ENCODE data around the gene FNDC10.

Gene FNDC10

GRCh38 chr1:1577367-1578011, 22.4 kb downstream of the FNDC10 start:
- TF ChIP-seq CTCF (IDR thresholded peaks at IDR 0.05; ENCODE audit: low read depth, low read length): no peak
- H3K4me3 ChIP-seq (ENCODE audit: low read depth, low read length): no peak overlapping the region

- H3K4me3 ChIP-seq (ENCODE audit: low read depth, low read length): peak within 1 kb of the TSS; percentile 95
- no peak for TF ChIP-seq CTCF (IDR thresholded peaks at IDR 0.05; ENCODE audit: low read depth, low read length)
Observed at GRCh38 chr1:1574721-1575537, 25.0 kb downstream of the FNDC10 start, which contains the start of gene SSU72. Gene SSU72 (minus strand): TSS chr1:1574863. CDS start chr1:1574557, 306 bp downstream.

GRCh38 chr1:1573843-1574720, 25.9 kb downstream of the FNDC10 start:
- no peak for TF ChIP-seq CTCF (IDR thresholded peaks at IDR 0.05; ENCODE audit: low read depth, low read length)
- H3K4me3 ChIP-seq (ENCODE audit: low read depth, low read length): peak overlapping the region; percentile 95

GRCh38 chr1:1569341-1569740, 30.6 kb downstream of the FNDC10 start:
- no peak for TF ChIP-seq CTCF (IDR thresholded peaks at IDR 0.05; ENCODE audit: low read depth, low read length)
- no peak overlapping the region for H3K4me3 ChIP-seq (ENCODE audit: low read depth, low read length)

- no peak overlapping the region for H3K4me3 ChIP-seq (ENCODE audit: low read depth, low read length)
- no peak for TF ChIP-seq CTCF (IDR thresholded peaks at IDR 0.05; ENCODE audit: low read depth, low read length)
Observed at GRCh38 chr1:1567891-1568291, 32.0 kb downstream of the FNDC10 start.

GRCh38 chr1:1567152-1567875, 32.6 kb downstream of the FNDC10 start:
- no peak overlapping the region for H3K4me3 ChIP-seq (ENCODE audit: low read depth, low read length)
- TF ChIP-seq CTCF (IDR thresholded peaks at IDR 0.05; ENCODE audit: low read depth, low read length): no peak

All from WI38 (cell line).